IPS-20b (cell line): ENCODE data around the gene RAPGEF3.
A peak's percentile ranks its signal among the peaks of the same experiment; 100 is the strongest.

Experiments used
- H3K27ac ChIP-seq: one replicate; pipeline ENCODE4 v1.5.1; 2013; ENCODE audit warnings: low read length
- H3K27me3 ChIP-seq: 2 replicates; pipeline ENCODE4 v1.6.1; 2013; ENCODE audit warnings: mild to moderate bottlenecking, low read length, inconsistent platforms; ENCODE audit not compliant: insufficient read depth
- H3K36me3 ChIP-seq: 2 replicates; pipeline ENCODE4 v1.6.1; 2013; ENCODE audit warnings: low read depth, mild to moderate bottlenecking, inconsistent platforms, low read length, moderate library complexity; ENCODE audit not compliant: insufficient read depth
- H3K4me1 ChIP-seq: 2 replicates; pipeline ENCODE4 v1.6.1; 2013; ENCODE audit warnings: mild to moderate bottlenecking, control low read depth, inconsistent platforms, low read length, moderate library complexity; ENCODE audit not compliant: insufficient read depth
- H3K4me3 ChIP-seq: 2 replicates; pipeline ENCODE4 v1.5.1; 2013; ENCODE audit warnings: mild to moderate bottlenecking, low read length, inconsistent platforms
- H3K9ac ChIP-seq: 2 replicates; pipeline ENCODE4 v1.6.1; 2013; ENCODE audit warnings: low read depth, mild to moderate bottlenecking, inconsistent platforms, low read length, moderate library complexity
- H3K9me3 ChIP-seq: 2 replicates; pipeline ENCODE4 v1.6.1; 2013; ENCODE audit warnings: mild to moderate bottlenecking, low read depth, low read length, inconsistent platforms; ENCODE audit not compliant: insufficient read depth

RAPGEF3 gene

DNA sequence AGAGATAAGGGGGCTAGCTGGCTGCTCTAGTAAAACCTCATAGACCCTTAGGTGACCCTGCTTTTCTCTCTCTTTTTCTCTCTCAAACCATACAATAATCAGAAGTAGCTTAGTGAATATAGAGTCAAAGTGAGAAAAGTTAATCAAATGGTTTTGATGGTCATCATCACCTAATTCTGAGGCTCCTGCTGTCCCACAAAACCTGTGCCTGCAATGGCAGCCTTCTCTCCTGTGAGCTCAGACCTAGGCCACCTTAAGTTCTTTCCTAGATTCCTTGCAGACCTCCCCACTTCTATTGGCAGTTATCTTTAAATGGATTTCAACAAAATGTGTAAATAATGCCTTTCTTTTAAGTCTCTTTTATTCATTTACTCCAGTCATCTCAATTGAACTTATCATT lies 51.3 kb downstream of the RAPGEF3 start:
- Histone ChIP-seq H3K27me3 (no peaks in the 10 kb centered on the region), H3K4me1 (peaks cover 6% of the 10 kb centered on the region; the same call in 1 of the 2 replicates), H3K36me3 (no peaks in the 10 kb centered on the region), H3K27ac (no peak overlapping the region), H3K4me3 (no peak overlapping the region), H3K9ac (no peak overlapping the region), H3K9me3 (no peaks in the 10 kb centered on the region)

DNA sequence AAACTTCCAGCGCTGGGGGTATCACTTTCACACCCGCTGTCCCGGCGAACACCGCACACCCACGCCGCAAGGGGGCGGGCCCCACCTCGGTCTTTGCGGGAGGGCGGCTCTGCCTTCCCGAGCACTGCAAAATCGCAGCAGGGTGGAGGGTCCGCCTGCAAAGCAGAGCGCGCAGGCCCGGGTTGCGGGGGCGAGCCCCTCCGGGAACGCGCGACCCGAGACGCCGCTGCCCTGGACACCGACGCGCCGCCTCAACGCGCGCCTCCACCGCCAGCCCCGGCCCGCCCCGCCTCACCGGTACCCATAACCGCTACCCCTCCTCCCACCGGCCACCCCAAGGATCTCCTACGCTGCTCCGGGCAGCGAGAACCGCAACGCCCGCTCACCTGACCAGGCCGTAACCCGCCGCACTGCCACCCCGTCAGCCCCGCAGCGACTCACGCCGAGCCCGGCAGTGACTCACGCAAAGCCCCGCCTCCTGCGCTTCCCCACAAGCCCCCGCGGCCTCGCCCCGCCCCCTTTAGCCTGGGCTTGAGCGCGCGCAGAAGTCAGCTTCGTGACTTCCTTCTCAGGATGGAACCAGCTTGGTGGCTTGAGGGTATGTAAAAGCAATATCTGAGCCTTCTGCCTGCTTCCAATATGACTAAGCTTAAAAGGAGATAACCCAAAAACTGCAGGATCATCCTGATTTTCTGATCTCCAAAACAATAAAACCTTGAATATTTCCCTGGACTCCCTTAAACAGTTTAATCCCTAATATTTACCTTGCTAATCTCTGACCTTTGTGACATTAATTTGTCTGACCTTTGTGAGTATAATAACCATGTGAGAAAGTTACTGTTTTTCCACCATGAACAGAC lies 52.9 kb downstream of the RAPGEF3 start, which contains the start of gene RPAP3:
RPAP3 (minus strand) TSS at position 465 of the 860 bp plus-strand sequence. CDS start 3,190 bp downstream, outside the sequence.
- Histone ChIP-seq H3K9me3 (no peaks in the 10 kb centered on the region), H3K27ac (peak within 1 kb of the TSS; percentile 60), H3K36me3 (peaks cover 9% of the 10 kb centered on the region), H3K27me3 (no peaks in the 10 kb centered on the region), H3K4me3 (peak within 1 kb of the TSS; percentile 87), H3K9ac (peak within 1 kb of the TSS; percentile 94; the same call in 1 of the 2 replicates), H3K4me1 (peaks cover 6% of the 10 kb centered on the region; the same call in 1 of the 2 replicates)

DNA sequence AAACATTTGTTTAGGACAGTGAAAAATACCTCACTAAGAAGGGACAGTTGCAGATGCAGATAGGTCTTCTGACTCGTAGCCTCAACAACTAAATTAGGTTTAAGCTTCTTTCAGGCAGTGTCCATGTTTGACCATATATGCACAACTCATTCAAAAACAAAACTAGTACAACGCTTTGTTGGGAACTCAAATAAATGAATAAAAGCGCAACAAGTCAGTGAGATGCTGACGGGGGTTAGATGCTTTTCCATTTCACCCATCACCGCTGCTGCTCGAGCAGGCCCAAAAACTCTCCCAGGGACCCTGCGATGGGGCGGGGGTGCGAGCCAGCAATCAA lies 53.5 kb downstream of the RAPGEF3 start:
- H3K4me1 ChIP-seq = peaks cover 6% of the 10 kb centered on the region; the same call in 1 of the 2 replicates
- no peak overlapping the region for H3K27ac ChIP-seq
- H3K4me3 ChIP-seq = peak overlapping the region; percentile 87

DNA sequence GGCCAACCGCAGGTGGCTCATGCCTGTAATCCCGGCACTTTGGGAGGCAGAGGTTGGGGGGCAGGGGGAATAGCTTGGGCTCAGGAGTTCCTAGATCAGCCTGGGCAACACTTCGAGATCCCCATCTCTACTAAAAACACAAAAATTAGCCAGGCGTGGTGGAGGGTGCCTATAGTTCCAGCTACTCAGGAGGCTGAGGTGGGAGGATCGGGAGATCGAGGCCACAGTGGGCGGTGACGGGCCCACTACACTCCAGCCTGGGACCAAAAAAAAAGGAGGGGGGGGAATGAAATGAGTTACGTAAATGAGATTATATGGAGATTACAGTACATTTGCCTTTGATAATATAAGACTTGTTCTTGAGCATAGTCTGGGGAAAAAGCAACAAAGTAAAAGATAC lies 54.0 kb downstream of the RAPGEF3 start:
- peaks cover 6% of the 10 kb centered on the region; the same call in 1 of the 2 replicates for H3K4me1 ChIP-seq
- H3K27me3 ChIP-seq = no peaks in the 10 kb centered on the region
- peaks cover 20% of the 10 kb centered on the region for H3K36me3 ChIP-seq
- H3K9me3 ChIP-seq = no peaks in the 10 kb centered on the region
- peak overlapping the region; percentile 94; the same call in 1 of the 2 replicates for H3K9ac ChIP-seq
- peak overlapping the region; percentile 87 for H3K4me3 ChIP-seq
- no peak overlapping the region for H3K27ac ChIP-seq

More for the DNA sequence above, 53.5 kb downstream of the RAPGEF3 start:
- Histone ChIP-seq H3K36me3 (peaks cover 15% of the 10 kb centered on the region), H3K9me3 (no peaks in the 10 kb centered on the region), H3K9ac (peak overlapping the region; percentile 94; the same call in 1 of the 2 replicates), H3K27me3 (no peaks in the 10 kb centered on the region)

DNA sequence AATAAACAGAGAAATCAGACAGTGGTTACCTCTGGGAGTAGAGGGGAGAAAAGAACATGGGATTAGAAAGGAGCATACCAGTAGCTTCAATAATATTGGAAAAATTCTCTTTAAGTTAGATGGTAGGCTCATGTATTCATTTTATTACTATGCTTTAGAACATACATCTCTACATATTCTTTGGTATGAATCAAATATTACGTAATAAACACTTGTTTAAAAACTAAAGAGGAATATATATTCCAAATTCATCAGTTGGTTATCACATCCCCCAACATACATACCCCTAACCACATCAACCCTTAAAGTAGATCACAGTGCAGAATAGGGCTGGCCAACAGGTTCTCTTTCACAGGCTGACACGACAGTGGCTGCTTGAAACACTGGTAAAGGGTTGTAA lies 58.4 kb downstream of the RAPGEF3 start:
- Histone ChIP-seq H3K4me1 (no peaks in the 10 kb centered on the region), H3K27ac (no peak overlapping the region), H3K9ac (no peak overlapping the region), H3K27me3 (no peaks in the 10 kb centered on the region), H3K4me3 (no peak overlapping the region), H3K36me3 (peaks cover 53% of the 10 kb centered on the region), H3K9me3 (no peaks in the 10 kb centered on the region)

DNA sequence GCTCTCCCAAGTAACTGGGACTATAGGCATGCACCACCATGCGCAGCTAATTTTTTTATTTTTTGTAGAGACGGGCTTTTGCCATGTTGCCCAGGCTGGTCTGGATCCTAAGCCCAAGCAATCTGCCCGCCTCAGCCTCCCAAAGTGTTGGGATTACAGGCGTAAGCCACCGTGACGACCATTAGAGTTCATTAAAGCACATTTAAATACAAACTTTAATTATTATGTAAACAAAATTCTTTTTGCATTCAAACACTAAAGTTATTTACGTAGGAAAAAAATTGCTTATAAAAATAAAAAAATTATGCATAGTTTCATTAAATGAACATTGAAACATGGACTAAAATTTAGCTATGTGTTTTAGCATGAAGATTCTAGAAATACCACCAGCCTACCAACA lies 60.0 kb downstream of the RAPGEF3 start:
- Histone ChIP-seq H3K36me3 (peaks cover 66% of the 10 kb centered on the region), H3K4me1 (no peaks in the 10 kb centered on the region), H3K9me3 (no peaks in the 10 kb centered on the region), H3K27me3 (no peaks in the 10 kb centered on the region), H3K27ac (no peak overlapping the region), H3K9ac (no peak overlapping the region), H3K4me3 (no peak overlapping the region)

DNA sequence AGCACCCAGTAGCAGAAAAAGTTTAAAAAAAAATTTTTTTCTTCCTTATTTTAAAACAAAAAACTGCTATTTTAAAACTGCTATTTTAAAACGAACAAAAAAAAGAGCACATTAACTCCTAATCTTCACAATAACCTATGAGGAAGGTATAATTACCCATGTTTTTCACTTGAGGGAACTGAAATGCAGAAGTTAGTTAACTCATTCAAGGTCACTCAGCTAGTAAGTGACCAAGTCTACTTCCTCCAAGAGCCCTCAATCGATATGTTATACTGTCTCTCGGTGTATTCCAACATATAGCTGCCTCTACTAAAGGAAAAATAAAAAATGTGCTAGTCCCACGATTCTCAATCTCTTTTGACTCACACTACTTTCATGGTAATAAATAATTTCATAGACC lies 60.6 kb downstream of the RAPGEF3 start:
- Histone ChIP-seq H3K27me3 (no peaks in the 10 kb centered on the region), H3K4me3 (no peak overlapping the region), H3K4me1 (no peaks in the 10 kb centered on the region), H3K36me3 (peaks cover 68% of the 10 kb centered on the region), H3K9ac (no peak overlapping the region), H3K9me3 (no peaks in the 10 kb centered on the region), H3K27ac (no peak overlapping the region)

DNA sequence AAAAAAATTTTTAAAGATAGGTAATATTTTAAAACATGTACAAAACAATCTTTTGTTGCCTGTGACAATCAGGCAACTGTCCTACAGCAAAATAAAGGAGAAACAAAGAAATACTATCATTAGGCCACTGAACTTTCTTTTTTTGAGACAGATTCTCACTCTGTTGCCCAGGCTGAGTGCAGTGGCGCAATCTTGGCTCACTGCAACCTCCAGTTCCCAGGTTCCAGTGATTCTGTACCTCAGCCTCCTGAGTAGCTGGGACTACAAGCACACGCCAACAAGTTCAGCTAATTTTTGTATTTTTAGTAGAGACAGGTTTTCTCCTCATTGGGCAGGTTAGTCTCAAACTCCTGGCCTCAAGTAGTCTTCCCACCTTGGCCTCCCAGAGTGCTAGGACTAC lies 69.5 kb downstream of the RAPGEF3 start:
- Histone ChIP-seq H3K4me3 (no peak overlapping the region), H3K9me3 (no peaks in the 10 kb centered on the region), H3K27ac (no peak overlapping the region), H3K27me3 (no peaks in the 10 kb centered on the region), H3K9ac (no peak overlapping the region), H3K36me3 (peaks cover 63% of the 10 kb centered on the region), H3K4me1 (no peaks in the 10 kb centered on the region)

DNA sequence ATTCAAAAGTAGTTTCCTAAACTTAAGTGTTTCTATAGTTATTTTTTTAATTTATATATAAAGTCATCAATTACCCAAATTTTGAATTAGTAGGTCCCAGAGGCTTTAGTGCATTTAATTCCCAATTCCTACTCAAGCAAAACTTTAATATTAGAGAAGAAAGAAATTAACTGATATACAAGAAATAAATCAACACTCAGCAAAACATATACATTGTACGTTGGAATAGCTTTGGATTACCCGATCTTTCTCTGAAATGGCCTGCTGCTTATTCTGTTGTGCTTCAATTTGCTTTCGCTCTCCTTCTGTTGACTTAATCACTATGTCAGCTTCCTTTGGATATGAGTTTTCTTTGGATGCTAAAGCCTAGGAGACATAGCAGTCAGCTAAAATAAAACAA lies 71.0 kb downstream of the RAPGEF3 start:
- Histone ChIP-seq H3K27me3 (no peaks in the 10 kb centered on the region), H3K4me3 (no peak overlapping the region), H3K27ac (no peak overlapping the region), H3K36me3 (peaks cover 68% of the 10 kb centered on the region), H3K9me3 (no peaks in the 10 kb centered on the region), H3K9ac (no peak overlapping the region), H3K4me1 (no peaks in the 10 kb centered on the region)

DNA sequence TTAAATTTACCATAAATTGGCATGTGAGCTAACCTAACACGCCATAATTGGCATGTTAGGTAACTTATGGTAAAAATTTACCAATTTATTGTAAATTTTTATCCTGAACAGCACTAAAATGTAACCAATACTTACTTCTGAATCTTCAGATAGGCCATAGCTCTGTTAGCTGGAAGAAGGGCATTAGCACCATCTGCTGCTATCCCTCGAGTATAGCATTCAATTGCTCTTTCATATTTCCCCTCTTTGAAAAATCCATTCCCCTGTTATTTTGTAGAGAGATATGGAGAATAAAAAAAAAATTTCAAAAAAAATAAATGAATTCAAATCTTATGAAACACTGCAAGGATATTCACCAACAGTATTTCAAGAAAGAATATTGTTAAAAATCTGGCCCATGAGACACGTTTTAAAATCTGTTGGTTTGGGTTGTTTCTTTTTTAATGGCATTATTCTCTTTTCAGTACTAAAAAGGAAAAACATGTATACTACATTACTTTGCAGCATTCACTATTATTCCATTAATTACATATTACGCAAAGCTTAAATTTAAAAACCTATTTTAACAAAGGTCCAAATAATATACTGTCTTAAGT lies 71.9 kb downstream of the RAPGEF3 start:
- no peak overlapping the region for H3K9ac ChIP-seq
- no peak overlapping the region for H3K27ac ChIP-seq
- H3K4me1 ChIP-seq = no peaks in the 10 kb centered on the region
- peaks cover 66% of the 10 kb centered on the region for H3K36me3 ChIP-seq
- no peaks in the 10 kb centered on the region for H3K27me3 ChIP-seq
- H3K9me3 ChIP-seq = no peaks in the 10 kb centered on the region
- H3K4me3 ChIP-seq = no peak overlapping the region
